ENCODE measurements around the gene KCNT1. TPM values are rescaled to one million over a fixed set of nuclear protein-coding genes. Genes with fewer than 3 reads are reported as not detected.

The KCNT1 gene
- total RNA-seq, 2 donors from 2014 or later: 0.48 TPM; not detected in 1

DNA sequence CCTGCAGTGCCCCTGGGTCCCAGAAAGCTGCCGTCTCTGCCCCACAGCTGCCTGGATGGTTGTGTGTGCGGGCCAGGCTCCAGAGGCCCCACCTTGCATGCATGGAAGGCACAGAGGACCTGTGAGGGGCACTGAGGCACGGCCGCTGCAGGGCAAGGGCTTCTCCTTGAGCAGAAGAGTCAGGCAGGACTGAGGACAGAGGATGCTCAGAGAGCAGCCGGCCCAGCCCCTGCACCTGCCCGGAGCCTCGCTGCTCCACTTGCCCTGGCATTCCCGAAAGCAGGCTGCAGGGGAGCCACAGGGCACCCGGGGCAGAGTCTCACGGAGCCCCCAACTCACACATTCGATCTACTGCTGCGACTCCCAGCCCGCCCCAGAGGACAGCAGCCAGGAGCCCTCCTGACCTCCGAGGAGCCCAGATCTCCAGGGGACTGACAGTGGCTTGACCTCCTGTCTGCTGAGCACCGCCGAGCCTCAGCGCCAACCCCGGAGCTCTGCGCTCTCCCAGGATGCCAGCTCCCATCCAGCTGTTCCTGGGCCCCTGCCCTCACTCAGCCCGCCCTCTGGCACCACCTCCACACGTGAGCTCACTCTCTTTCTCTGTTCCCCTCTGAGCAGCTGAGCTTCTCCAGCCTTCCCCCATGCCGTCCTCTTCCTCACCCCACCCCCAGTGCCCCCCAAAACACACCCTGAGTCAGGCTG is 95.0 kb downstream of the KCNT1 start:
- Histone ChIP-seq H3K4me3 (no peak overlapping the region), H3K27ac (no peak overlapping the region), H3K9me3 (no peaks in the 10 kb centered on the region), H3K36me3 (no peaks in the 10 kb centered on the region), H3K27me3 (no peaks in the 10 kb centered on the region), H3K4me1 (peaks cover 0 to 11% of the 10 kb centered on the region in 2 donors)
- TF ChIP-seq, protein P1, sequence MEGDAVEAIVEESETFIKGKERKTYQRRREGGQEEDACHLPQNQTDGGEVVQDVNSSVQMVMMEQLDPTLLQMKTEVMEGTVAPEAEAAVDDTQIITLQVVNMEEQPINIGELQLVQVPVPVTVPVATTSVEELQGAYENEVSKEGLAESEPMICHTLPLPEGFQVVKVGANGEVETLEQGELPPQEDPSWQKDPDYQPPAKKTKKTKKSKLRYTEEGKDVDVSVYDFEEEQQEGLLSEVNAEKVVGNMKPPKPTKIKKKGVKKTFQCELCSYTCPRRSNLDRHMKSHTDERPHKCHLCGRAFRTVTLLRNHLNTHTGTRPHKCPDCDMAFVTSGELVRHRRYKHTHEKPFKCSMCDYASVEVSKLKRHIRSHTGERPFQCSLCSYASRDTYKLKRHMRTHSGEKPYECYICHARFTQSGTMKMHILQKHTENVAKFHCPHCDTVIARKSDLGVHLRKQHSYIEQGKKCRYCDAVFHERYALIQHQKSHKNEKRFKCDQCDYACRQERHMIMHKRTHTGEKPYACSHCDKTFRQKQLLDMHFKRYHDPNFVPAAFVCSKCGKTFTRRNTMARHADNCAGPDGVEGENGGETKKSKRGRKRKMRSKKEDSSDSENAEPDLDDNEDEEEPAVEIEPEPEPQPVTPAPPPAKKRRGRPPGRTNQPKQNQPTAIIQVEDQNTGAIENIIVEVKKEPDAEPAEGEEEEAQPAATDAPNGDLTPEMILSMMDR (IDR thresholded peaks at IDR 0.05): no peak
- no peak for DNase-seq (ENCODE audit: low spot score)

DNA sequence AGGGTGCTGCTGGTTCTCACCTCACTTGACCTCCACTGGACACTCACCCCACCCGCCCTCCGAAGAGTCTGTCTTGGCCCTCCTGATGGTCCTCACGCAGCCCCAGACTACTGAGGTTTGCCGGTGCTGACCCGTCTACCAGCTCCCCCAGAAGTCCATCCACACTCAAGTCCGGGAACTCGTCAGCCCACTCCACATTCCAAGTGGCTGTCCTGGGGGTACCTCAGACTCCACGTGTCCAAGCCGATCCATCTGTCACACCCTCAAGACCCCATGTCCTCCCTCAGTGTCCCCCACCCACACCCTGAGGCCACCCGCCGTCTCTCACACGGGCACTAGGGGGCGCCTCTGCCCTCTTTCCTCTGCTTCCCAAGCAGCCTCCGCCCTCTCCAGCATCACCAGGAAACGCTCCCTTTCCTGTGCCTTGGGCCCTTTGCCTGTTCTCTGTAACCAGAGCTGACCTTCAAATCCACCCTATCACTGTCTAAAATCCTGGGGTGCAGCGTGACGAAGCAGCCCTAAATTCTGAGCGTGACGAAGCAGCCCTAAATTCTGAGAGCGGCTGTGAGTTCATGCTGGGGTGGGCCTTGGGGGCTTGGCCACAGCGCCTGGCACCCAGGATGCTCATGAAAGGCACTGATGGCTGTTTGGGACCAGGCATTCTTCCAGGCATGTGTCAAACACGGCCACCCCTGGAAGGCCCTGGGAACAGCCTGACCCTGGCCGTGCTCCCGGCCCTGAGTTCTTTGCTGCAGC is 95.7 kb downstream of the KCNT1 start:
- DNase-seq (ENCODE audit: low spot score): no peak
- Histone ChIP-seq H3K4me1 (peaks cover 0 to 11% of the 10 kb centered on the region in 2 donors), H3K27me3 (no peaks in the 10 kb centered on the region), H3K4me3 (no peak overlapping the region), H3K36me3 (no peaks in the 10 kb centered on the region), H3K9me3 (no peaks in the 10 kb centered on the region), H3K27ac (no peak overlapping the region)
- TF ChIP-seq, protein P1 (IDR thresholded peaks at IDR 0.05): peak; percentile 13 to 71

DNA sequence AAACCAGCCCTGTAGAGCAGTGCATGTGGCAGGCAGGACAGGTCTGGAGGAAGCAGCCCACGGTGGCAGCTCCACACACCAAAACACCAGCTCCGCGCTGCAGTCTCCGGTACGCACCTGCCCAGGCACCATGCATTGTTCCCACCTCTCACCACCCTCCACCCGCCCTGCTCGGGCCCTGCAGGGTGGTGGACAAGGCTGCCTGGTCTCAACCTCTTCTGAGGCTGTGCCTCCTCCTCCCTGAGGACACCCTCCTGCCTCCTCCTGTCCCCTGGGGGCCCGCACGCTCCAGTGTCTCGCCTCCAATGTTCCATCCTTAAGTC is 96.2 kb downstream of the KCNT1 start:
- no peak overlapping the region for H3K27ac ChIP-seq
- DNase-seq (ENCODE audit: low spot score): no peak
- TF ChIP-seq, protein P1 (IDR thresholded peaks at IDR 0.05): no peak
- no peak overlapping the region for H3K4me3 ChIP-seq
- no peaks in the 10 kb centered on the region for H3K36me3 ChIP-seq
- H3K9me3 ChIP-seq: no peaks in the 10 kb centered on the region
- no peaks in the 10 kb centered on the region for H3K27me3 ChIP-seq
- peaks cover 0 to 11% of the 10 kb centered on the region in 2 donors for H3K4me1 ChIP-seq

DNA sequence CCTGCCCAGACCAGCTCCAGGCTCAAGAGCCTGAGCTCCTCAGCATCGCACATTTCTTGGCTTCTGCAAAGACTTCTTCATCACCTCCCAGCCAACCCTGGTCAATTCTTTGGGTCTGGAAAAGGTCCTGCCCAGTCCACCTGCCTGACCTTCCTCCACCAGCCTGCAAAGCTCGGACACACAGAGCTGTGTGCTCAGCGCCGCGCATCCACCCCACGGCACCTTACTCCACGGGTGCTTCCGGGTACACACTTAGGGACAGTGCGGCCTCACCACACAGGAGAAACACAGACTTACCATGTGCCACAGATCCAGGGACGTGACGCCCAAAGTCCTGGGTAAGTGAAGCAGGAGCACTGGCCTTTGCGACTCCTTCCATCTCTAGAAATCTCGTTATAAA is 97.3 kb downstream of the KCNT1 start:
- Histone ChIP-seq H3K4me1 (peaks cover 0 to 11% of the 10 kb centered on the region in 2 donors), H3K27me3 (no peaks in the 10 kb centered on the region), H3K36me3 (no peaks in the 10 kb centered on the region), H3K27ac (no peak overlapping the region), H3K4me3 (no peak overlapping the region), H3K9me3 (no peaks in the 10 kb centered on the region)
- TF ChIP-seq, protein P1 (IDR thresholded peaks at IDR 0.05): no peak
- DNase-seq (ENCODE audit: low spot score): no peak

DNA sequence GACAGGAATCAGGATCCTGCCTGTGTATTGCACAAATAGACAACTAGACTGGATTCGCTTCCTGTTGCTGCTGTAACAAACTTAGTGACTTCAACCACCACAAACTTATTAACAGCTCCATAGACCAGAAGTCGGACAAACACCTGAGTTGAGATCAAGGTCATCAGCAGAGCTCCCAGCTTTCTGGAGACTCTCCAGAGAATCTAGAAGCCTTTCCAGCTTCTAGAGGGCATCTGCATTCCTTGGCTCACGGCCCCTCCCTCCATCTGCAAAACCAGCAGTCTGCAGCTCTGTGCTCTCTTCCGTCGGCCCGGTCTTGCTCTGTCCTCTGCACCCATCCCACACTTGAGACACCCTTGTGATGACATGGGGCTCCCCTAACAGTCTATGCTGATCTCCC is 99.1 kb downstream of the KCNT1 start:
- H3K4me1 ChIP-seq: peaks cover 0 to 11% of the 10 kb centered on the region in 2 donors
- H3K36me3 ChIP-seq: no peaks in the 10 kb centered on the region
- H3K4me3 ChIP-seq: no peak overlapping the region
- H3K9me3 ChIP-seq: no peaks in the 10 kb centered on the region
- TF ChIP-seq, protein P1 (IDR thresholded peaks at IDR 0.05): no peak
- no peak for DNase-seq (ENCODE audit: low spot score)
- no peaks in the 10 kb centered on the region for H3K27me3 ChIP-seq
- no peak overlapping the region for H3K27ac ChIP-seq
